NB4 (cell line): ENCODE measurements around the gene EI24.
"Not testable (repeated sequence)": the region's sequence is repeated elsewhere in the genome, so short reads cannot be mapped to it uniquely, and the experiment has no call there.

Experiments
- MYC ChIP-seq: IDR thresholded peaks from 2 replicates; pipeline ENCODE4 v1.6.1; 2011; ENCODE audit warnings: low read depth, low read length
- POLR2A ChIP-seq: IDR thresholded peaks from 2 replicates; pipeline ENCODE4 v1.6.1; 2011; ENCODE audit warnings: mild to moderate bottlenecking; ENCODE audit not compliant: insufficient read length; ENCODE audit errors: extremely low read depth
- TF ChIP-seq, protein P1 (sequence below): IDR thresholded peaks from one replicate; pipeline ENCODE4 v1.5.1; 2012; ENCODE audit warnings: low read depth, low read length

DNA sequence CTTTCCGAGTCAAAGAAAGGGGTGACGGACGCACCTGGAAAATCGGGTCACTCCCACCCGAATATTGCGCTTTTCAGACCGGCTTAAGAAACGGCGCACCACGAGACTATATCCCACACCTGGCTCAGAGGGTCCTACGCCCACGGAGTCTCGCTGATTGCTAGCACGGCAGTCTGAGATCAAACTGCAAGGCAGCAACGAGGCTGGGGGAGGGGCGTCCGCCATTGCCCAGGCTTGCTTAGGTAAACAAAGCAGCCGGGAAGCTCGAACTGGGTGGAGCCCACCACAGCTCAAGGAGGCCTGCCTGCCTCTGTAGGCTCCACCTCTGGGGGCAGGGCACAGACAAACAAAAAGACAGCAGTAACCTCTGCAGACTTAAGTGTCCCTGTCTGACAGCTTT lies 32.4 kb upstream of the EI24 start:
- TF ChIP-seq POLR2A, MYC: not testable (repeated sequence)
- TF ChIP-seq, protein P1, sequence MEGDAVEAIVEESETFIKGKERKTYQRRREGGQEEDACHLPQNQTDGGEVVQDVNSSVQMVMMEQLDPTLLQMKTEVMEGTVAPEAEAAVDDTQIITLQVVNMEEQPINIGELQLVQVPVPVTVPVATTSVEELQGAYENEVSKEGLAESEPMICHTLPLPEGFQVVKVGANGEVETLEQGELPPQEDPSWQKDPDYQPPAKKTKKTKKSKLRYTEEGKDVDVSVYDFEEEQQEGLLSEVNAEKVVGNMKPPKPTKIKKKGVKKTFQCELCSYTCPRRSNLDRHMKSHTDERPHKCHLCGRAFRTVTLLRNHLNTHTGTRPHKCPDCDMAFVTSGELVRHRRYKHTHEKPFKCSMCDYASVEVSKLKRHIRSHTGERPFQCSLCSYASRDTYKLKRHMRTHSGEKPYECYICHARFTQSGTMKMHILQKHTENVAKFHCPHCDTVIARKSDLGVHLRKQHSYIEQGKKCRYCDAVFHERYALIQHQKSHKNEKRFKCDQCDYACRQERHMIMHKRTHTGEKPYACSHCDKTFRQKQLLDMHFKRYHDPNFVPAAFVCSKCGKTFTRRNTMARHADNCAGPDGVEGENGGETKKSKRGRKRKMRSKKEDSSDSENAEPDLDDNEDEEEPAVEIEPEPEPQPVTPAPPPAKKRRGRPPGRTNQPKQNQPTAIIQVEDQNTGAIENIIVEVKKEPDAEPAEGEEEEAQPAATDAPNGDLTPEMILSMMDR = not testable (repeated sequence)
